ENCODE measurements around the gene UBASH3B.

The UBASH3B gene

DNA sequence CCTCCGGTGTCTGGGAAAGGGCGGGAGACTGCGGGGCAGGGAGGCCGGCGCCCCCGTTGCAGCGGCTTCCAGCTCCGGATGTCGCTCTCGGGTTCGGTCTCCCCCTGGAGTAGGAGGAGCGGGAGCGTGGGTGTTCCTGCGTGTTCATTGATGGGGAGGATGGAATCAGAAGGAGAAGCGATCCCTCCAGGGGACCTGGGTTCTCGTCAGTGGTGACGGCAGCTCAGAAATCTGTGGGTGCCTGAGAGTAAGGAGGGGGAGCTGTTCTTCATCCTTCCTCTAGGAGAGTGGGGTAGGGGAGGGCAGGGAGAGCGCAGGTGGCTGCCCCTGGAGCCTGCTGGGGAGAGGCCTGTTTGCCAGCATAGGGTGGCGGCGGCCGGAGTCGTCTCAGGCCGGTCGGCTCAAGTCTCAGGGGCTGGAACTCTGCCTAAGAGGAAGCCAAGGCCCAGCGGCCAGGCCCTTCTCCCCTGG is 1.1 kb downstream of the UBASH3B start:
- intact Hi-C loops (cut with micrococcal nuclease), result loop anchor here (5.0 to 10.0 kb wide), 2 partner anchors 41 to 408 kb away; partner anchors contain the start of gene HSPA8
- peak overlapping the region; percentile 85 for H3K4me3 Mint-ChIP-seq
- peaks cover 6% of the 10 kb centered on the region for H3K27me3 Mint-ChIP-seq
- H3K36me3 Mint-ChIP-seq (ENCODE audit: low read depth), result peaks cover 13% of the 10 kb centered on the region
- peaks cover 56% of the 10 kb centered on the region for H3K4me1 Mint-ChIP-seq (ENCODE audit: low read depth)
- peak overlapping the region; percentile 94 for H3K27ac Mint-ChIP-seq
- no peaks in the 10 kb centered on the region for H3K9me3 Mint-ChIP-seq

DNA sequence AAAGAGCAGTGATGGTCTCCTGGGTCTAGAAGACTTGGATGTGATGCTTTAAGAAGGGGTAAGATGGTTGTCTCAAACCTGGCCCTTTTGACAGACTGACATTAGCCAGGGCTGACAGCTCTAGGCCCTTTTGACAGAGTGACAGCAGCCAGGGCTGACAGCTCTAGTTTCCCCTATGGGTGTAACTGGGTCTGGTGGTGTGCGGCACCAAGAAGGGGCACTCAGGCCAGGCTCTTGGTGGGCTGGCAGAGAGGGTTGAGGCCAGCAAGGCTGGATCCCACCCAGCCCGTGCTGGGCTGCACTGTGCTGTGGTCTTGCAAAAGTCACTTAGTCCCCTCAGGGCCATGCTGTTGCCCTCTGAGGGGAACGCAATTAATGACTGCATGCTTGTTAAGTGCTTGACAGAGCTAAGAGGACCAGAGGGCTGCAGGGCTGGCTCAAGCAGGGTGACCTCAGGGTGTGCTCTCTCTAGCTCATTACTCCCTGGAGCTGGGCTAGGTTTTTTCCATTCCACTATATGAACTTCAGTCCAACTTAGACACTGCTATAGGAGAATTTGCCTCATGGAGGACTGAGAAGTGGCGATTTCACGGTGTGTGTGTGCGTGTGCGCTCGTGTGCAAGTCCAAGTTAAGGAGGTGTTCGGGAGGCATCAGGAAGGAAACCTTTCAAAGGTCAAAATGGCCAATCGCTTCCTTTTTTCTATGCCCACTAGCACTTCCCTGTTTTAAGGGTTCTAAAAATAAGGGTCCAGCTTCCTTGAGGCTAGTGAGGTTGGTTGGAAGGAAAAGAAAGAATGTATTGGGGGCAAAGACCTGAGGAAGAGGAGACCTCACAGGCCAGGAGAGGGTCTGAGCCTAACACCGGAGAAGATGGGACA is 4.4 kb downstream of the UBASH3B start:
- peak overlapping the region; percentile 26 for H3K27ac Mint-ChIP-seq
- no peaks in the 10 kb centered on the region for H3K9me3 Mint-ChIP-seq
- no peak overlapping the region for H3K4me3 Mint-ChIP-seq
- peaks cover 21% of the 10 kb centered on the region for H3K36me3 Mint-ChIP-seq (ENCODE audit: low read depth)
- H3K27me3 Mint-ChIP-seq, result no peaks in the 10 kb centered on the region
- intact Hi-C loops (cut with micrococcal nuclease), result loop anchor here (5.0 to 10.0 kb wide), 2 partner anchors 37 to 405 kb away; partner anchors contain the start of gene HSPA8
- peaks cover 72% of the 10 kb centered on the region for H3K4me1 Mint-ChIP-seq (ENCODE audit: low read depth)

DNA sequence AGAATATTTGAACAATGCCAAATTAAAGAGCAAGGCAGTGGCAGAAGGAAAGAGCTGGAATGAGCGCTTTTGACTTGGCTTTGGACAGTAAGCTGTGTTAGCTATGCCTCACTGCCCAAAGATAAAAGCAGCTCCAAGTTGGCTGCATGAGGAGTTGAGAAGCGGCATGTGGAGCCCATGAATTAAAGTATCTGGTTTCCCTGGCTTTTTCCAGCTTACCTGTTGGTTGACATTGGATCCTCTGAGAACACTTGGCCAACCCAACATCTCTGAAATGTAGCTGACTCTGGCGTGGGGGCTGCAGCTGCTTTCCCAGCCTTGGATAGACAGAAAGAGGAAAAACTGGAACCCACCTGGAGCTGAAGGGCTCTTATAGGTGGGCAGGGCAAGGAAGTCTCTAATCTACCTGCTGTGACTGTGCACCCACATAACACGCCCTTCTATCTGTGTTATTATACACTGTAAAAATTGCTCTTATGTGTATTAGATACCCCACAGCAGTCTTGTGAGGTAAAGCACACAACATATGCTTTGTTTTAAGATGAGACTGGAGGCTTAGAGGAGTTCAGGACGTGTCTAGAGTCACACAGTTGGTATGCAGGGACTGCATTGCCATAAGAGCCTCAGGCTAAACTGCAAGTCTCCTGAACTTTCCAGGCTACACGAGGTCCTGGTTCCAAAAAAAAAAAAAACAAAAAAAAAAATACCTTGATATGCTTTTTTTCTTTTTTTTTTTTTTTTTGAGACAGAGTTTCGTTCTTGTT is 5.8 kb downstream of the UBASH3B start:
- no peak overlapping the region for H3K27ac Mint-ChIP-seq

DNA sequence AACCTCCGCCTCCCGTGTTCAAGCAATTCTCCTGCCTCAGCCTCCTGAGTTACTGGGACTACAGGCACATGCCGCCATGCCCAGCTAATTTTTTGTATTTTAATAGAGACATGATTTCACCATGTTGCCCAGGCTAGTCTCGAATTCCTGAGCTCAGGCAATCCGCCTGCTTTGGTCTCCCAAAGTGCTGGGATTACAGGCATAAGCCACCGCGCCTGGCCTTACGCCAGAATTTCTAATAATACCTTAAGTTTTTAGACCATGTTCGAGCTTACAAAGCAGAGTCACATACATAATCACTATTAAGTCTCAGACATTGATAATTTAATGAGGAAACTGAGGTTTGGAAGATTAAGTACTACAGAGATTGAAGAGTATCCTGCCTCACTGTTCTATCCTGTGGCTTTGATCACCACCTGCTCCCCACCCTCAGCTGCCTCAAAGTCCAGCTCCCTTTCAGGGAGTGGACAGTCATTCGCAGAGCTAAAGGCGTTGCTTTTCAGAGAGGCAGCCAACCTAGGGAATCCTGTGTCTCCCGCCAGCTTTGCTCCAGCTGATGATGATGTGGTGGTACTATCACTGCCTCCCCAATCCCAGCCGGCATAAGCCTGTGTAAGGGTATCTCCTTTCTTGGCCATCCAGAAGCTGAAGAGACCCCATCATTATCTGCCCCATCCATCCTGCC is 7.7 kb downstream of the UBASH3B start:
- intact Hi-C loops (cut with micrococcal nuclease), result no loop called here
- Mint-ChIP-seq H3K27me3 (no peaks in the 10 kb centered on the region), H3K4me1 (ENCODE audit: low read depth) (peaks cover 73% of the 10 kb centered on the region), H3K27ac (peak overlapping the region; percentile 22), H3K36me3 (ENCODE audit: low read depth) (peaks cover 7% of the 10 kb centered on the region), H3K9me3 (no peaks in the 10 kb centered on the region), H3K4me3 (no peak overlapping the region)

More for the DNA sequence above, 5.8 kb downstream of the UBASH3B start:
- no peaks in the 10 kb centered on the region for H3K27me3 Mint-ChIP-seq
- H3K9me3 Mint-ChIP-seq, result no peaks in the 10 kb centered on the region
- peaks cover 75% of the 10 kb centered on the region for H3K4me1 Mint-ChIP-seq (ENCODE audit: low read depth)
- peaks cover 11% of the 10 kb centered on the region for H3K36me3 Mint-ChIP-seq (ENCODE audit: low read depth)
- intact Hi-C loops (cut with micrococcal nuclease), result no loop called here
- no peak overlapping the region for H3K4me3 Mint-ChIP-seq

DNA sequence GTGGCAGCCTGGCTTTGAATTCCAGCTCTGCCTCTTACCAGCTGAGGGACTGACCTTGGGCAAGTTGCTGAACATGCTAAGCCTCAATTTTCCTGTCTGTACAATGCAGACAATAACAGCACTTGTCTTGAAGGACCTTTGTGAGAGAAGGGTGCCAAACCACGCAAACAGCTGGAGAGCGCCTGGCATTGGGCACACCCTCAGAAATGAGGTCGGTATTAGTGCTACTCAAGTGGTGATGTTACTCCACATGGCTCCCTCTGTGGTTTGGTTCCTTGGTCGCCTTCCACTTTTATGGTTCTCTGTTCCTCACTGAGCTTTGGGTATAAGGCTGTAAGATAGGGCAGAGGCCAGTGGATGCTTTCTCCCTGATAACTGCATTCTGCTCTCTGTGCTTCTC is 8.2 kb downstream of the UBASH3B start:
- Mint-ChIP-seq H3K27me3 (no peaks in the 10 kb centered on the region), H3K9me3 (no peaks in the 10 kb centered on the region), H3K27ac (peak overlapping the region; percentile 22), H3K36me3 (ENCODE audit: low read depth) (peaks cover 7% of the 10 kb centered on the region), H3K4me3 (no peak overlapping the region), H3K4me1 (ENCODE audit: low read depth) (peaks cover 74% of the 10 kb centered on the region)
- intact Hi-C loops (cut with micrococcal nuclease), result no loop called here

DNA sequence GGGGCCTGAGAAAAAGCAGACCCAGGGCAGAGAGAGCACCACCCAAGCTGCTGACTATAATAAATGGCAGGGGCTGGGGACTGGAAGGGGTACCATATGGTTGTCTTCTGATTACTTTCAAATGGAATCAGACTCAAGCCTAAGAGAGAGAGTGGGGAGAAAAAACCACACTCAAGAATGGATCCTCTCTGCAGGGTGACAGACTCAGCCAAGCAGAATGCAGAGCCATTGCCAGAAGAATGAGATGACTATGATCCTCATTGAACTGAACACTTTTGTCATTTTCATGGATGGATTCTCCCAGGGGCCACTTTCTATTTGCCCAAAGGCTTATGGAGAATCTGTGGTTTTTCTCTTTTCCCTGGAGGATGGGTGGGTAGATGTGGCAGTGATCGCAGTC is 8.7 kb downstream of the UBASH3B start:
- H3K9me3 Mint-ChIP-seq, result peaks cover 4% of the 10 kb centered on the region
- H3K36me3 Mint-ChIP-seq (ENCODE audit: low read depth), result peaks cover 10% of the 10 kb centered on the region
- peaks cover 70% of the 10 kb centered on the region for H3K4me1 Mint-ChIP-seq (ENCODE audit: low read depth)
- H3K4me3 Mint-ChIP-seq, result no peak overlapping the region
- H3K27ac Mint-ChIP-seq, result no peak overlapping the region
- no peaks in the 10 kb centered on the region for H3K27me3 Mint-ChIP-seq
- intact Hi-C loops (cut with micrococcal nuclease), result no loop called here

DNA sequence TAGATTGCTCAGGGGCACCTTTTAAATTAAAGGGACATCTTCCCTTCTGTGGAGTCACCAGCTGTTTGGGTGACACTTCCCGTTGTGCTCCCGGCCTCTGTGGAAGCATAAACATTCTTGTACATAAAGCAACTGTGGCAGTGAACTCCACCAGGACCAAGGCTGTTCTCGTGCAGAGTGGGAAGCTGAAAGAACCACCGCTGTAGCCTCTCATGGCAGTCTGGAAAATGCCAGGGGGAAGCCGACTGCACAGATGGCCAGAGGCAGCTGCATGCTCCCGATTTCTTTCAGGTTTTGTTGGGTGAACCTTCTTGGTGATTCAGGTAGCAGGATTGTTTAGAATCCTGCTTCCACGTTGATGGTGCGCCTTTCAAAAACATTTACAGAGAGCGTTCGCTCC is 10.3 kb downstream of the UBASH3B start:
- peaks cover 9% of the 10 kb centered on the region for H3K9me3 Mint-ChIP-seq
- H3K36me3 Mint-ChIP-seq (ENCODE audit: low read depth), result peaks cover 20% of the 10 kb centered on the region
- H3K27me3 Mint-ChIP-seq, result no peaks in the 10 kb centered on the region
- intact Hi-C loops (cut with micrococcal nuclease), result no loop called here
- H3K4me3 Mint-ChIP-seq, result no peak overlapping the region
- peak overlapping the region; percentile 22 for H3K27ac Mint-ChIP-seq
- H3K4me1 Mint-ChIP-seq (ENCODE audit: low read depth), result peaks cover 53% of the 10 kb centered on the region

DNA sequence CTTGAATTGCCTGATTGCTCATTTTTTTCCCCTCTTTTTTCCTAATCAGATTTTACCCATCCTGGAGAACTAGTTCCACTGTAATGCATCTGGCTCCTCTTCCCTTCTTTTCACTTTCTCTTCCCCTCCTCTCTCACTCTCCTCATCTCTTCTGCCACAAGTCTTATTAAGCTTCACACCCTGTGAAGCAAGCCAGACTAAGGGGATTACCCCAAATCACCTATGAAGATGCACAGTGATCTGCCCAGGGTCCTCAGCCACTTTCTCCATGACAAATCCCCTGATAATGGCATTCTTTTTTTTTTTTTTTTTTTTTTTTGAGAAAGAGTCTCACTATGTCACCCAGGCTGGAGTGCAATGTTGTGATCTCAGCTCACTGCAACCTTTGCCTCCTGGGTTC is 11.2 kb downstream of the UBASH3B start:
- H3K4me3 Mint-ChIP-seq, result no peak overlapping the region
- peaks cover 25% of the 10 kb centered on the region for H3K36me3 Mint-ChIP-seq (ENCODE audit: low read depth)
- intact Hi-C loops (cut with micrococcal nuclease), result no loop called here
- H3K27ac Mint-ChIP-seq, result peak overlapping the region; percentile 23
- H3K27me3 Mint-ChIP-seq, result no peaks in the 10 kb centered on the region
- H3K4me1 Mint-ChIP-seq (ENCODE audit: low read depth), result peaks cover 50% of the 10 kb centered on the region
- H3K9me3 Mint-ChIP-seq, result peaks cover 9% of the 10 kb centered on the region

DNA sequence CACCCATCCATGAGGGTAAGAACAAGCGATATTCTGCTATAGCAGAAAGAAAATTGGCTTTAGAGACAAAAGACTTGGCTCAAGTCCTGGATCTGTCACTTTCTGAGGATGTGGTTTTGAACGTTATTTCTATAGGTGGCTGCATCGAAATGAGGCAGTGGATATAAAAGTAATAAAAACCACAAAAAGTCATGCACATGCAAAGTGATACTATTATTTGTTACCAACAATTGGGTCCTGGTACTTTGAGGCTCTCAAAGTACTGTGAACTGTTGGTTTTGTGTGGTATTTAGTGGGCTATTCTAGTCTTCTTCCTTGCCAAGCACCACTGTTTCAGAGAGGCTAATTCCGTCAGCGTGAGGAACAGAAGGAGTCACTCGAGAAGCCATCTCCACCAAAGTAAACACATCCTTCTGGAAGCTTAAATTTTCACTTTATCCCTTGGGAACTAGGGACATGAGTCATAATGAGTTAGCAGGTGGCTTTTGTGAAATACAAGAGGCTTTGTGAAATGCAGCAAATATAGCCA is 13.1 kb downstream of the UBASH3B start:
- peaks cover 28% of the 10 kb centered on the region for H3K36me3 Mint-ChIP-seq (ENCODE audit: low read depth)
- H3K9me3 Mint-ChIP-seq, result peaks cover 9% of the 10 kb centered on the region
- H3K27me3 Mint-ChIP-seq, result no peaks in the 10 kb centered on the region
- H3K4me3 Mint-ChIP-seq, result no peak overlapping the region
- H3K27ac Mint-ChIP-seq, result no peak overlapping the region
- intact Hi-C loops (cut with micrococcal nuclease), result no loop called here
- H3K4me1 Mint-ChIP-seq (ENCODE audit: low read depth), result peaks cover 51% of the 10 kb centered on the region

DNA sequence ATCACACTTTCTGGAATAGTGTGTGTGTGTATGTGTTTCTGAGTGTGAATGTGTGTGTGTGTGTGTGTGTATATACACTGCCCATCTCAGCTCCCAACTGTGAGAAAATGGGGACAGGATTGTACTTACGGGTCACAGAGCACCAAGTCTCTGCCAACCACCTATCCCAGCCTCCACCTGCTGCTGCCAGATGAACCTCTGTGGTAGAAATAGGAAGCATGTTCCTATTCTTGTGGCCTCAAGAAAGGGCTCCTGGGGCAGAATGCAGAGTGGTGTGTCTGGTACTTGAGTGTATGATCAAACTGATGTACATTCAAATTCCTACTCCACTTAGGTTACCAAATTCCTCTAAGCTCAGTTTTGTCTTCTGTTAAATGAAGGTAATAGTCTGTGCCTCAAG is 14.6 kb downstream of the UBASH3B start:
- Mint-ChIP-seq H3K36me3 (ENCODE audit: low read depth) (peaks cover 28% of the 10 kb centered on the region), H3K9me3 (peaks cover 9% of the 10 kb centered on the region), H3K27ac (no peak overlapping the region), H3K4me1 (ENCODE audit: low read depth) (peaks cover 43% of the 10 kb centered on the region), H3K27me3 (no peaks in the 10 kb centered on the region), H3K4me3 (no peak overlapping the region)
- intact Hi-C loops (cut with micrococcal nuclease), result no loop called here

DNA sequence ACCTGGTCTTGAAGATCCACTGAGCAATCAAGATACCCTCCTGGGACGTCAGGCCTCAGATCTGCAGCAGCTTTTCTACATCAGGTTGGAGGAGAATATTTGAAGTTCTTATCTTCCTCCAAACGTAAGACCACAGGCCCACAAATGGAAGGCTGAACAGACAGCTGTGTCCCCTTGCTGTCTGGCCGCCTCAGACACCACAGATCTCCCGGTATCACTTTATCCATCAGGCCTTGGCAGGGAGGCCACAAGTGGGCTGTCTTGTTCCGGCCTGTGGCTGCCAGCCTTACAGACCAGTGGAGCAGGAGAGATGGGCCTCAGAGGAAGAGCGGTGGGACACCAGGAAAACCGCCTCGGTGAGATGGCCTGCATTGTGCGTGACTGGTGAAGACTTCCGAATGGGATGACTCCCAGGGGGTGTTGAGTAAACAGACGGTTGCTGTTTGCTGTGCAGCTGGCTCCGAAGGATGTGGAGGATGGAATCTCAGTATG is 15.9 kb downstream of the UBASH3B start:
- Mint-ChIP-seq H3K36me3 (ENCODE audit: low read depth) (peaks cover 28% of the 10 kb centered on the region), H3K27ac (no peak overlapping the region), H3K4me1 (ENCODE audit: low read depth) (peaks cover 39% of the 10 kb centered on the region), H3K27me3 (no peaks in the 10 kb centered on the region), H3K9me3 (peaks cover 9% of the 10 kb centered on the region), H3K4me3 (no peak overlapping the region)
- intact Hi-C loops (cut with micrococcal nuclease), result no loop called here

DNA sequence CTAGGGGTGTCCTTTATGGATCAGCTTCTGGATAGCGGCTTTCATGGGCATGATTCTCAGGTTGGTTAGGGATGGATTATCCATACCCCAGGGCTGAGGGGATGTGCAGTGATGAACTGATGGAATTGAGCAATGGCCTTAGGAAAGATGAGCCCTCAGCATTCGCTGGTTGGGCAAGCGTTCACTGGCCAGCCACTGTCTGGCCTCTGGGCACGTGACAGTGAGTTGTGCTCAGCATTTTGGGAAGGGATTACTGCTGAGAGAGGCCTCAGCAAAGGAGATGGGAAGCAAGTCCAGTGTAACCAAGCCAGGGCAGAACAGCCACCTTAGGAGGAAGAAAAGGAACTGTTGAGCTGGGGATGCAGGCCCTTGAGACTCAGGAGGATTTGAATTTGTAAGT is 17.4 kb downstream of the UBASH3B start:
- H3K27me3 Mint-ChIP-seq, result no peaks in the 10 kb centered on the region
- H3K27ac Mint-ChIP-seq, result peak overlapping the region; percentile 37
- peaks cover 34% of the 10 kb centered on the region for H3K36me3 Mint-ChIP-seq (ENCODE audit: low read depth)
- H3K4me1 Mint-ChIP-seq (ENCODE audit: low read depth), result peaks cover 29% of the 10 kb centered on the region
- no peak overlapping the region for H3K4me3 Mint-ChIP-seq
- peaks cover 9% of the 10 kb centered on the region for H3K9me3 Mint-ChIP-seq
- intact Hi-C loops (cut with micrococcal nuclease), result no loop called here

DNA sequence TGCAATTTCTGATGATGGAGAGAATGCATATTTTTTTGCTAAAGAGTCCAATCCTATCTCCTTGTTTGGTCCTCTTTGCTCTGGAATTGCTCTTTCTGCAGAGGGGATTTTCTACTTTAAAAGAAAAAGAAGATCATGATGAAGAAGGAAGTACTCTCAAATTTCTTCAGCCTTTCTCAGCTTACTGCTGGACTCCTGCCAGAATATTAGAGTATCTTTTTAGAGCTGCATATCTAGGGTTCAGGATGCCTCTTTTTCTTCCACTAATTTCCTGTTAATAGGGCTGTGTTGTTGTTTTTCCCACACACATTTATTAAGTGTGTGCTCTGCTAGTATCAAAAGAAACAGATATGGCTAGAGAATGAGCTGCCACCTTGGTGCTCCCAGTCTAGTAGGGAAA is 18.2 kb downstream of the UBASH3B start:
- H3K4me1 Mint-ChIP-seq (ENCODE audit: low read depth), result peaks cover 24% of the 10 kb centered on the region
- peaks cover 9% of the 10 kb centered on the region for H3K9me3 Mint-ChIP-seq
- H3K27ac Mint-ChIP-seq, result no peak overlapping the region
- H3K4me3 Mint-ChIP-seq, result no peak overlapping the region
- no peaks in the 10 kb centered on the region for H3K27me3 Mint-ChIP-seq
- intact Hi-C loops (cut with micrococcal nuclease), result no loop called here
- peaks cover 34% of the 10 kb centered on the region for H3K36me3 Mint-ChIP-seq (ENCODE audit: low read depth)
